Esophagus muscularis mucosa (tissue), 4 donors: ENCODE results near the gene LIN28B.

Source experiments
- CTCF ChIP-seq, 3 experiments: fragments of 200-600 bp in 2 of 3; fragments of 450-650 bp in 1 of 3; sonication (generic) in 2 of 3; IDR thresholded peaks; one replicate each; pipeline ENCODE4 v1.5.1; 2017 to 2019; ENCODE audit warnings: antibody characterized with exemption in 3 of 3, mild to moderate bottlenecking in 2 of 3, moderate library complexity in 1 of 3
- EP300 ChIP-seq: sonication (generic); formaldehyde crosslinking; IDR thresholded peaks from one replicate; pipeline ENCODE4 v1.6.1; 2017; ENCODE audit warnings: antibody characterized with exemption
- POLR2A ChIP-seq: fragments of 450-650 bp; IDR thresholded peaks from one replicate; pipeline ENCODE4 v1.6.1; 2017; ENCODE audit warnings: antibody characterized with exemption, moderate library complexity, mild to moderate bottlenecking, low read depth
- POLR2AphosphoS5 ChIP-seq, 2 donors: sonication (generic); formaldehyde crosslinking; IDR thresholded peaks; one replicate each; pipeline ENCODE4 v1.6.1; 2017; ENCODE audit warnings: antibody characterized with exemption in 2 of 2

GRCh38 chr6:105021399-105021798 lies 64.5 kb downstream of the LIN28B start:
- TF ChIP-seq CTCF (IDR thresholded peaks at IDR 0.05) (no peak), POLR2A (no peak), EP300 (no peak), POLR2AphosphoS5 (IDR thresholded peaks at IDR 0.05) (no peak)
